Measurements from ENCODE around the gene DGKQ. TPM values are rescaled to one million over a fixed set of nuclear protein-coding genes. Genes with fewer than 3 reads are reported as not detected.
"Not testable (repeated sequence)": the region's sequence is repeated elsewhere in the genome, so short reads cannot be mapped to it uniquely, and the experiment has no call there.

Gene DGKQ
- total RNA-seq, 1 donor from 2014 or later: 16.9 TPM

DNA sequence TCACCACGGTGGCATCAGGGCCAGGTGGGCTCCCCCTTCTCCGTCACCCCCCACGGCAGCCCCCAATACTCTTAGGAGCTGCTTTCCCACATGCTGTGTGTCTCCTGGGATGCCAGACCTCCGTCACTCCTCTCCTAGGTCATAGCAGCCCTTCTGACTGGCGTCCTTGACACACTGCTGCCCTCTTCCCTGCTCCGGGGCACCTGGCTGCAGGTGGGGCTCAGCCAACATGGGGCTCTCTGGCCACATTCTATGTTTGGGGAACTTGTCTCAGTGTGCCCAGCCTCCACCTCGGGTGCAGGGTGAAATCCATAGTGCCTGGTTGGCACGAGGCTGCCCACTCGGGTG, 27.3 kb downstream of the DGKQ start:
- TF ChIP-seq, protein P1, sequence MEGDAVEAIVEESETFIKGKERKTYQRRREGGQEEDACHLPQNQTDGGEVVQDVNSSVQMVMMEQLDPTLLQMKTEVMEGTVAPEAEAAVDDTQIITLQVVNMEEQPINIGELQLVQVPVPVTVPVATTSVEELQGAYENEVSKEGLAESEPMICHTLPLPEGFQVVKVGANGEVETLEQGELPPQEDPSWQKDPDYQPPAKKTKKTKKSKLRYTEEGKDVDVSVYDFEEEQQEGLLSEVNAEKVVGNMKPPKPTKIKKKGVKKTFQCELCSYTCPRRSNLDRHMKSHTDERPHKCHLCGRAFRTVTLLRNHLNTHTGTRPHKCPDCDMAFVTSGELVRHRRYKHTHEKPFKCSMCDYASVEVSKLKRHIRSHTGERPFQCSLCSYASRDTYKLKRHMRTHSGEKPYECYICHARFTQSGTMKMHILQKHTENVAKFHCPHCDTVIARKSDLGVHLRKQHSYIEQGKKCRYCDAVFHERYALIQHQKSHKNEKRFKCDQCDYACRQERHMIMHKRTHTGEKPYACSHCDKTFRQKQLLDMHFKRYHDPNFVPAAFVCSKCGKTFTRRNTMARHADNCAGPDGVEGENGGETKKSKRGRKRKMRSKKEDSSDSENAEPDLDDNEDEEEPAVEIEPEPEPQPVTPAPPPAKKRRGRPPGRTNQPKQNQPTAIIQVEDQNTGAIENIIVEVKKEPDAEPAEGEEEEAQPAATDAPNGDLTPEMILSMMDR (conservative IDR thresholded peaks at IDR 0.05; ENCODE audit: low read depth, low read length): no peak
- no peak for DNase-seq (ENCODE audit: low read depth)
- no peak overlapping the region for H3K4me3 ChIP-seq (ENCODE audit: low read depth, low read length)

DNA sequence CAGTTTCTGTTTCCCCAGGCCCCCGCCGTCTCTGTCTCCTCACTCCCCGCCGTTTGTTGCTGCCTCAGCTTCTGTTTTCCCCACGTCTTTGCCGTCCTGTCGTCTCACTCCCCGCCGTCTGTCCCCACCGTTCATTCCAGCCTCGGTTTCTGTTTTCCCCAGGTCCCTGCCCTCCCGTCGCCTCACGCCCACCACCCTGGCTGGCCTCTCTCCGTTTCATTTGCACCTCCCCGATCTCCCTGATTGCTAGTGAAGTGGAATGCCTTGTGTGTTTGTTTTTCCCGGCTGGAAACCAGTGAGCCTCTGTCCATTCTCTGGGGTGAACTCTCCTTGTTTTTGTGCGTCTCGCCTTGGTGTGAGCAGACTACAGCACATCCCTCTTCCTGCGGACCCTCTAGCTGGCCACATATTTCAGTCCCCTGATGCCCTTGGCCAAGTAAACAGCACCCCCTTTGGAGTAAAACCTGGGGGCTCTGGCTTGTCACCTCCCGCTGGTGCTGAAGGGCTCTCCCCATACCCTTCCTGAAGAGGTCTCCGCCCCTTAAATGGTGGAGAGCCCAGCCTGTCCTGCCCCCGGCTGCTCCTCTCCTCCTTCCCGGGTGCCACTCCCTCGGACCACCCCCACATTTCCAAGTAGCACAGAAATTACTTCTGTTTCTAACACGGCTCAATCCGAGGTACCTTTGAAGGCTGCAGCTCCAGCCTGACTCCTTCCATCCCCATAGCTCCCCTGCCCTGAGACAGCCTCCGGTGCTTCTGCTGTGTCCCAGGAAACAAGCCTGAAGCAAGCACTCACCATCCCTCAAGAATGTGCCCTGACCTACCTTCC, 27.9 kb downstream of the DGKQ start:
- TF ChIP-seq, protein P1 (conservative IDR thresholded peaks at IDR 0.05; ENCODE audit: low read depth, low read length): no peak
- no peak overlapping the region for H3K4me3 ChIP-seq (ENCODE audit: low read depth, low read length)
- DNase-seq (ENCODE audit: low read depth): no peak

DNA sequence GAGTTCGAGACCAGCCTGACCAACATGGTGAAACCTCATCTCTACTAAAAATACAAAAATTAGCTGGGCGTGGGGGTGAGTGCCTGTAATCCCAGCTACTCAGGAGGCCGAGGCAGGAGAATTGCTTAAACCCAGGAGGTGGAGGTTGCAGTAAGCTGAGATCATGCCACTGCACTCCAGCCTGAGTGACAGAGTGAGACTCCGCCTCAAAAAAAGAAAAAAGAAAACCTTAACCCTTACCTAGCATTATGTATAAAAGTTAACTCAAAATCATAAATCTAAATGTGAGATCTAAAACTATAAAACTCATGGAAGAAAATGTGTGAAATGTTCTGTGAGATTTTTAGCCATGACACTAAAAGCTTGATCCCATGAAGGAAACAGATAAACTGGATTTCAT, 33.9 kb downstream of the DGKQ start:
- not testable (repeated sequence) for H3K4me3 ChIP-seq (ENCODE audit: low read depth, low read length); DNase-seq (ENCODE audit: low read depth)

DNA sequence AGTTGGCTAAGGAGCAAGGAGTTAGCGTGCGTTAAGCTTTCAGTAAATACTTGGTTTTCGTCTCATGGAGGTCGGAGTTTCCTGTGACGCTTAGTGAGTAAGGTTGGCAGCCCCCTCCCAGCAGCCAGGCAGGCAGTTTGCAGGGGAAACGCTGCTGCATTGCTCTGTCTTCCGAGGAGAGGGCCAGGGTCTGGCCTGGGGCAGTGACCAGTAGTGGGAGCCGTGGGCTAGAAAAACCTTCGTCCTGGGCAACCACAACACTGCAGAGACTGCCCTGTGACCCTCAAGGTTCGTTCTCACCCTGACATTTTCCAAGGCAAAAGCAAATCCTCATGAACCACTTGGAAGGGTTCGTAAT, 40.7 kb downstream of the DGKQ start:
- DNase-seq (ENCODE audit: low read depth): no peak
- TF ChIP-seq, protein P1 (conservative IDR thresholded peaks at IDR 0.05; ENCODE audit: low read depth, low read length): peak; percentile 33
- H3K4me3 ChIP-seq (ENCODE audit: low read depth, low read length): peak overlapping the region; percentile 88

DNA sequence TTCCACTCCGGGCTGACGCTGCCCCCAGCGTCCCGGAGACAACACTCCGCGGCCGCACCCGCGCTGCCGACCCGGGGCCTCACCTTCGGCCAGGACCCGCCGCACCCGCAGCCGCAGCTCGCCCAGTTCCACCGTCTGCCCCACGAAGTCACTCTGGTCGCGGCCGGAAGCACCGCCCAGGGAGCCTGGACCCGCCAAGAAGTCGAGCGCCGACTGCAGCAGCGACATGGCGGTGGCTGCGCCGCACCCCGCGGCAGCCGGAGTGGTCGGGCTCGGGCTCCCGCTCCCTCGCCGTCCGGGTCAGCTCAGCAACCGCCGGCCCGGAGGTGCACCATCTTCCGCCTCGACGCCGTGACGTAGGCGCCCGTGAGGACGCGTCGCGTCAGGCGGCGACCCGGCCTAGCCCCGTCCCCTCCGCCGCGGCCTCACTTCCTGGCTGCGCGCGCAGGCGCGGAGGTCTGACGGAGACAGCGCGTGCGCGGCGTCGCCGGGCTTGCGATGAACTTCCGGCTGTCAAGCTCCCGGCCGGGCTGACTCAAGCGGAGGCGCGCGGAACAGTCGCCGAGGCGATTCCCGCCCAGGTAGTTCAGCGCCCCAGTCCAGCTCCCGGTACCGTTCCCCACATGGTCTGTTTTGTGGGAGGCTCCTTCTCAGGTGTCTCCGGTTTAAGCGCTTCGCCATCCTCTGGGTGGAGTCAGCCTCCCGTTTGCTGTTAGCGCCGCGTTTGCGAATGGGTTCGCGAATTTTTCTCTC, 41.2 kb downstream of the DGKQ start, which contains the start of the genes GAK and TMEM175:
TSS of gene GAK (minus strand) at position 357 of the 753 bp plus-strand sequence. CDS start at position 228, 129 bp downstream.
TSS of gene TMEM175 (plus strand) at position 501 of the 753 bp plus-strand sequence. CDS start 15,280 bp downstream, outside the sequence.
- TF ChIP-seq, protein P1 (conservative IDR thresholded peaks at IDR 0.05; ENCODE audit: low read depth, low read length): no peak
- peak within 1 kb of the TSS; percentile 88 for H3K4me3 ChIP-seq (ENCODE audit: low read depth, low read length)
- DNase-seq (ENCODE audit: low read depth): peak; percentile 41

DNA sequence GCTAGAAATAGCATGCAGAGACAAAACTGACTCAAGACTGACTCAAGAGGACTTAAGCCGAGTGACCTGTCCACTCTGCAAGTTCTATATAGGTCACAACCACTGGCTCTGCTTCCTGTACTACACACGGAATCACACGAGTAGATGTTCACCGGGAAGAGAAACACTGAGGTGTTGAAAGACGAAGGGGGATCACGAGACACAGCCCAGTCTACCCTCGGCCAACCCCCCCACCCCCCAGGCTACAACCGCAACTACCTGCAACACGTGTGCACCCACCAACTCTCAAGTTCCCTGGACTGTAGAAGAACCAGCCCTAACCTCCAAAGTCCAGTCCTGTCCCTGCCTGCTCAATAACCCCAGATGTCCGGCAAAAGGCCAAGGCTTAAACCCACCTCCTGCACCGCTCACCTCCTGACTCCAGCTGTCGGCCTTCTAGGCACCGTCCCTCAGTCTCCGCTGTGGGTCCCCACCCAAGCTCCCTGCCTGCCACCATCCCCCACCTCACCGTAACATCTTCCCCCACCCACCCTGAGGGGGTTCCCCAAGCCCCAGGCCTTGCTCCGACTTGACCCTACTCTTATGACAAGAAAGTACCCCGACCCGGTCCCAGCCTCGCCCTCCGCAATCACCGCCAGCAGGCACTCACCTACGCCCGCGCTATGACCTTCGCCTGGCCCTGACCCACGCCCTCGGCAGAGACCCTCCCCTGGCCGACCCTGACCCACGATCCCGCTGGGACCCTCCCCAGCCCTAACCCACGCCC, 42.0 kb downstream of the DGKQ start:
- TF ChIP-seq, protein P1 (conservative IDR thresholded peaks at IDR 0.05; ENCODE audit: low read depth, low read length): no peak
- DNase-seq (ENCODE audit: low read depth): no peak

DNA sequence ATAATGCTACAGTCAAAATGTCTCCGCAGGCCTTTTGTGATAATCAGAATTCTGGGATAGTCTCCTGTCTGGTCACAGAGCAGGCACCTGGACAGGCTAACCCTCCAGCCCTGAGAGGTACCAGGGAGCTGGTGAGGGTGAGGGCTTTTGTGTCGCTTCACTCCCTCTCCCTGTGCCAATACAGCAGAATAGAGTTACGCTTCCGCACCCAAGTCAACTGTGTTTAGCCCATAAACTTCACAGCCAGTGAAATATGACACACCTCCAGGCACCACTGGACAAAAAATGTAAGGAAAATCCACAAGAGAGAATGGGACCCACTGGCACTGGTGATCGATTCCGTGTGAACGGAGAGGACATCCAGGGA, 42.6 kb downstream of the DGKQ start:
- peak overlapping the region; percentile 88 for H3K4me3 ChIP-seq (ENCODE audit: low read depth, low read length)
- no peak for DNase-seq (ENCODE audit: low read depth)
- TF ChIP-seq, protein P1 (conservative IDR thresholded peaks at IDR 0.05; ENCODE audit: low read depth, low read length): no peak

More for the DNA sequence above, 42.0 kb downstream of the DGKQ start:
- peak overlapping the region; percentile 88 for H3K4me3 ChIP-seq (ENCODE audit: low read depth, low read length)
